K562 (cell line): ENCODE data around the gene BPHL. TPM values are rescaled to one million over a fixed set of nuclear protein-coding genes. Genes with fewer than 3 reads are reported as not detected.

Experiments used
- ATAC-seq: fragments of 200-7000 bp; cut with Tn5 transposase; 3 replicates; pipeline ENCODE4 v1.9.1; 2020; ENCODE audit warnings: moderate library complexity
- BruUV-seq: library from RNA; stranded (reverse); fragments of 400-500 nt; replicated peaks from 2 replicates; lab custom pipeline; 2021; lab: Mats Ljungman, UMichigan
- CTCF ChIA-PET: fragments of 300-600 bp; formaldehyde crosslinking; extraction: SDS; loops from one replicate; lab custom pipeline; 2021; ENCODE audit warnings: low intra/inter-chr PET ratio; lab: Yijun Ruan, JAX
- POLR2A ChIA-PET: fragments of 300-600, 350-650 bp; sonication (Branson Sonifier 250); formaldehyde crosslinking; extraction: SDS; loops from one replicate; lab custom pipeline; 2021; ENCODE audit warnings: antibody characterized with exemption, inconsistent platforms; lab: Yijun Ruan, JAX
- DNase-seq, 4 experiments: peaks; one replicate each; pipeline versions ENCODE4 v3.0.0 to v3.0.0-alpha.2; 2011 to 2018; ENCODE audit warnings: low spot score in 3 of 4, mixed read lengths in 3 of 4; ENCODE audit errors: extremely low read depth in 1 of 4
- FAIRE-seq: peaks from 2 replicates; lab custom pipeline; 2011; peaks lifted over from hg19 to GRCh38; lab: Jason Lieb, UNC
- H2AFZ ChIP-seq: 2 replicates; pipeline ENCODE4 v1.6.0; 2011; ENCODE audit warnings: low read depth, low read length, control low read depth, inconsistent platforms
- H3K27ac ChIP-seq: fragments of 200-600 bp; 3 replicates; pipeline ENCODE4 v1.8.0; 2011; ENCODE audit warnings: low read depth, mild to moderate bottlenecking, control low read depth, inconsistent platforms, low read length, moderate library complexity, mixed read lengths; ENCODE audit errors: extremely low read depth
- H3K27me3 ChIP-seq, 2 experiments: fragments of 300-600 bp in 1 of 2; 2 replicates in 1 of 2; 3 replicates in 1 of 2; pipeline versions ENCODE4 v1.6.0 to v1.8.0; 2011; ENCODE audit warnings: inconsistent platforms in 2 of 2, low read length in 2 of 2, mild to moderate bottlenecking in 1 of 2, mixed read lengths in 1 of 2, moderate library complexity in 1 of 2; ENCODE audit not compliant: control insufficient read depth in 2 of 2, insufficient read depth in 2 of 2
- H3K36me3 ChIP-seq: fragments of 300-600 bp; 3 replicates; pipeline ENCODE4 v1.8.0; 2011; ENCODE audit warnings: mild to moderate bottlenecking, low read length, inconsistent platforms; ENCODE audit not compliant: control insufficient read depth, insufficient read depth
- H3K4me1 ChIP-seq, 2 experiments: fragments of 200-600 bp in 1 of 2; replicated peaks in 1 of 2; 2 replicates in 1 of 2; 3 replicates in 1 of 2; pipeline versions ENCODE4 v1.5.1 to v1.8.0; 2011; ENCODE audit warnings: inconsistent platforms in 2 of 2, low read length in 2 of 2, mild to moderate bottlenecking in 1 of 2, mixed read lengths in 1 of 2, moderate library complexity in 1 of 2; ENCODE audit not compliant: control insufficient read depth in 2 of 2, insufficient read depth in 2 of 2
- H3K4me2 ChIP-seq: 2 replicates; pipeline ENCODE4 v1.6.1; 2011; ENCODE audit warnings: low read length, control low read depth, inconsistent platforms, mixed read lengths; ENCODE audit not compliant: insufficient read depth
- H3K4me3 ChIP-seq: fragments of 200-600 bp; sonication (generic), shearing (Covaris generic); 2 replicates; pipeline ENCODE4 v1.5.1; 2016; ENCODE audit warnings: control low read depth, inconsistent platforms
- H3K79me2 ChIP-seq: fragments of 200-600 bp; 3 replicates; pipeline ENCODE4 v1.8.0; 2011; ENCODE audit warnings: low read length, inconsistent platforms; ENCODE audit not compliant: control insufficient read depth, insufficient read depth
- H3K9ac ChIP-seq, 2 experiments: 2 replicates each; pipeline versions ENCODE4 v1.6.0 to v1.6.1; 2011; ENCODE audit warnings: low read depth in 2 of 2, low read length in 2 of 2, control low read depth in 1 of 2, inconsistent platforms in 1 of 2, mild to moderate bottlenecking in 1 of 2, mixed read lengths in 1 of 2; ENCODE audit not compliant: insufficient read depth in 1 of 2
- H3K9me1 ChIP-seq: one replicate; pipeline ENCODE4 v1.6.0; 2011; ENCODE audit warnings: inconsistent platforms, mild to moderate bottlenecking, low read length, moderate library complexity; ENCODE audit not compliant: control insufficient read depth, insufficient read depth
- H3K9me3 ChIP-seq: replicated peaks from 2 replicates; pipeline ENCODE4 v1.5.1; 2011; ENCODE audit warnings: low read depth, low read length, inconsistent platforms; ENCODE audit not compliant: control insufficient read depth, insufficient read depth
- H4K20me1 ChIP-seq: replicated peaks from 2 replicates; pipeline ENCODE4 v1.6.1; 2011; ENCODE audit warnings: low read length, inconsistent platforms, mixed read lengths; ENCODE audit not compliant: control insufficient read depth, insufficient read depth
- AFF4 ChIP-seq: sonication (generic); formaldehyde crosslinking; IDR thresholded peaks from 2 replicates; pipeline ENCODE4 v1.8.0; 2023; ENCODE audit warnings: mild to moderate bottlenecking, missing genetic modification reagents
- CHD1 ChIP-seq: fragments of 200-600 bp; sonication (generic); IDR thresholded peaks from one replicate; pipeline ENCODE4 v1.6.1; 2012; ENCODE audit warnings: mild to moderate bottlenecking, moderate library complexity, low read length, inconsistent platforms
- E2F4 ChIP-seq: sonication (generic); formaldehyde crosslinking; IDR thresholded peaks from 2 replicates; pipeline ENCODE4 v1.8.0; 2022; ENCODE audit warnings: mild to moderate bottlenecking, low read depth, missing genetic modification reagents
- FOSL1 ChIP-seq: fragments of 200-800 bp; sonication (Bioruptor generic); conservative IDR thresholded peaks from 2 replicates; pipeline ENCODE4 v1.6.1; 2016; ENCODE audit warnings: missing genetic modification characterization, missing compliant biosample characterization
- HDGF ChIP-seq: fragments of 450-650 bp; IDR thresholded peaks from 2 replicates; pipeline ENCODE4 v1.6.1; 2016
- ID3 ChIP-seq, 2 experiments: fragments of 250-450 bp in 1 of 2; fragments of 450-650 bp in 1 of 2; sonication (Bioruptor Pico) in 1 of 2; IDR thresholded peaks; 2 replicates each; pipeline versions ENCODE4 v1.6.1 to v1.8.0; 2016 to 2021; ENCODE audit warnings: mild to moderate bottlenecking in 2 of 2, moderate library complexity in 2 of 2, missing compliant biosample characterization in 1 of 2, missing genetic modification characterization in 1 of 2
- ILK ChIP-seq: fragments of 450-650 bp; IDR thresholded peaks from 2 replicates; pipeline ENCODE4 v1.6.1; 2016; ENCODE audit warnings: missing genetic modification characterization, low read depth, mild to moderate bottlenecking, missing compliant biosample characterization, moderate library complexity, borderline replicate concordance
- KAT7 ChIP-seq: sonication (generic); formaldehyde crosslinking; IDR thresholded peaks from 2 replicates; pipeline ENCODE4 v1.8.0; 2022; ENCODE audit warnings: missing genetic modification reagents, mild to moderate bottlenecking, borderline replicate concordance
- MYBL2 ChIP-seq, 2 experiments: fragments of 450-650 bp in 1 of 2; sonication (generic) in 1 of 2; formaldehyde crosslinking in 1 of 2; IDR thresholded peaks; 2 replicates each; pipeline versions ENCODE4 v1.6.1 to v1.8.1; 2017 to 2022; ENCODE audit warnings: borderline replicate concordance in 1 of 2, inconsistent platforms in 1 of 2, low read depth in 1 of 2, mild to moderate bottlenecking in 1 of 2, missing genetic modification reagents in 1 of 2, moderate library complexity in 1 of 2
- NR2C2 ChIP-seq, 2 experiments: fragments of 200-800 bp in 1 of 2; sonication (Bioruptor generic) in 1 of 2; sonication (generic) in 1 of 2; formaldehyde crosslinking in 1 of 2; IDR thresholded peaks; 2 replicates each; pipeline versions ENCODE4 v1.6.1 to v1.8.0; 2016 to 2022; ENCODE audit warnings: mild to moderate bottlenecking in 1 of 2, missing compliant biosample characterization in 1 of 2, missing genetic modification characterization in 1 of 2, missing genetic modification reagents in 1 of 2
- SAP30 ChIP-seq: fragments of 200-600 bp; sonication (generic); IDR thresholded peaks from 2 replicates; pipeline ENCODE4 v1.6.1; 2012; ENCODE audit warnings: borderline replicate concordance, low read depth, mild to moderate bottlenecking, moderate library complexity, low read length, control low read depth, inconsistent platforms; ENCODE audit not compliant: insufficient read depth, poor library complexity, severe bottlenecking
- ZC3H4 ChIP-seq: sonication (generic); formaldehyde crosslinking; IDR thresholded peaks from 2 replicates; pipeline ENCODE4 v1.9.0; 2021; ENCODE audit warnings: missing genetic modification reagents, borderline replicate concordance
- WGBS: fragments of 100-300 bp; shearing (Covaris generic); methylation state at CpG from one replicate; pipeline ENCODE4 v1.1.6; 2016; ENCODE audit warnings: low coverage, mixed read lengths; ENCODE audit not compliant: insufficient coverage; ENCODE audit errors: missing lambda C conversion rate; 5-methylcytosine and 5-hydroxymethylcytosine counted together
- in situ Hi-C: fragments of 300-500 bp; cut with MboI; formaldehyde crosslinking; loops from 4 replicates; pipeline ENCODE4 v1.15.0; 2018; ENCODE audit warnings: inconsistent platforms, mixed read lengths
- intact Hi-C: fragments of 100-400 bp; cut with micrococcal nuclease; formaldehyde crosslinking; loops from 2 replicates; pipeline ENCODE4 v1.14.2; 2022
- polyA plus RNA-seq, 8 experiments: library from polyadenylated mRNA; depleted of rRNA in 4 of 8; stranded (reverse) in 5 of 8; unstranded in 3 of 8; fragments of >200 nt; fragmentation: Nextera tagmentation in 2 of 8; fragmentation: Illumina TruSeq in 1 of 8; extraction: Ambion mirVana in 2 of 8; extraction: Trizol in 1 of 8; gene quantifications; 2 replicates each; pipeline versions ENCODE4 v1.2.1 to v1.2.3, GENCODE V29; 2011 to 2014; ENCODE audit warnings: inconsistent platforms in 1 of 8, missing spikeins in 1 of 8
- total RNA-seq, 7 experiments: library from RNA; depleted of rRNA in 6 of 7; stranded (reverse); fragments of >200 nt in 6 of 7; fragmentation: Illumina TruSeq in 2 of 7; extraction: Trizol in 2 of 7; gene quantifications; 2 replicates each; pipeline versions ENCODE4 v1.2.1 to v1.2.3, GENCODE V29; 2011 to 2021; ENCODE audit warnings: low replicate concordance in 1 of 7

The BPHL gene
- total and polyA plus RNA-seq, 9 of the 15 experiments (the other 6 are each of a cell fraction or from before 2014, with no cell fraction given), result 3.5 to 17.4 (median 8.2) TPM

GRCh38 chr6:3119040-3119723, 671 bp downstream of the BPHL start:
- peak; percentile 64 for ATAC-seq
- H3K27me3 ChIP-seq, result no peaks in the 10 kb centered on the region
- TSS peak; percentile 56 for BruUV-seq
- peak overlapping the region; percentile 98 for H3K4me2 ChIP-seq
- CTCF ChIA-PET, result no interaction called here
- H2AFZ ChIP-seq, result peak overlapping the region; percentile 98
- peak overlapping the region; percentile 85 to 97 for H3K9ac ChIP-seq
- H3K36me3 ChIP-seq, result peaks cover 9% of the 10 kb centered on the region; the same call in 2 of the 3 replicates
- intact Hi-C loops, result loop anchor here (2.0 to 5.0 kb wide), 2 partner anchors 50 to 122 kb away; partner anchors contain the start of genes NQO2 and RIPK1
- peak overlapping the region; percentile 76 for H3K4me3 ChIP-seq
- peak; percentile 68 for FAIRE-seq
- H3K4me1 ChIP-seq, result peaks cover 8 to 15% of the 10 kb centered on the region in 2 experiments; a peak in 4 of 5 replicates
- no peaks in the 10 kb centered on the region; the same call in 1 of the 2 replicates for H4K20me1 ChIP-seq
- POLR2A ChIA-PET, result interaction anchor here (0.7 to 1.4 kb wide), 7 partner anchors 8 to 133 kb away, joined by 3 to 6 read pairs (median 4); partner anchors contain the start of gene TUBB2A
- peaks cover 9% of the 10 kb centered on the region; the same call in 2 of the 3 replicates for H3K79me2 ChIP-seq
- in situ Hi-C loops, result no loop called here
- DNase-seq, result peak in 1 of 4 experiments; percentile 55
- peak overlapping the region; percentile 86 for H3K27ac ChIP-seq
- H3K9me3 ChIP-seq, result no peaks in the 10 kb centered on the region
- 13% methylated on average over 19 of the region's 19 CpGs for WGBS
- no peaks in the 10 kb centered on the region for H3K9me1 ChIP-seq
- peak; percentile 96 for TF ChIP-seq KAT7
- TF ChIP-seq NR2C2 (CRISPR knock-in tag; IDR thresholded peaks at IDR 0.05), result 0 out of 2 replicates have a peak, but pooled peaks have one; percentile 3
- 0 out of 2 replicates have a peak, but pooled peaks have one; percentile 34 for TF ChIP-seq NR2C2 (tag; IDR thresholded peaks at IDR 0.05)
- 0 out of 2 replicates have a peak, but pooled peaks have one; percentile 9 for TF ChIP-seq AFF4 (CRISPR knock-in tag)
- 0 out of 2 replicates have a peak, but pooled peaks have one; percentile 8 for TF ChIP-seq ZC3H4 (CRISPR knock-in tag)
- TF ChIP-seq ILK, result no peak
- no peak for TF ChIP-seq MYBL2 (IDR thresholded peaks at IDR 0.05; ENCODE audit: low read depth)
- TF ChIP-seq MYBL2 (CRISPR knock-in tag; IDR thresholded peaks at IDR 0.05; ENCODE audit: borderline replicate concordance), result no peak
- TF ChIP-seq SAP30, result peak; percentile 29
- no peak for TF ChIP-seq HDGF
- TF ChIP-seq E2F4, result peak; percentile 54; the same call in 1 of the 2 replicates
- TF ChIP-seq CHD1, result peak; percentile 85
- no peak for TF ChIP-seq ID3 (CRISPR knock-in tag; IDR thresholded peaks at IDR 0.05)
- peak; percentile 7; the same call in 1 of the 2 replicates for TF ChIP-seq ID3 (tag; IDR thresholded peaks at IDR 0.05)
- peak; percentile 41 for TF ChIP-seq FOSL1 (tag)
